22Rv1 (cell line): Measurements from ENCODE around the gene USP30.

Source experiments
- CTCF ChIP-seq: fragments of 450-650 bp; IDR thresholded peaks from 2 replicates; pipeline ENCODE4 v1.5.1; 2017; ENCODE audit warnings: mild to moderate bottlenecking
- ZFX ChIP-seq: fragments of 450-650 bp; IDR thresholded peaks from 2 replicates; pipeline ENCODE4 v1.6.1; 2017; ENCODE audit warnings: antibody characterized with exemption, borderline replicate concordance

GRCh38 chr12:109092497-109093021, 40.2 kb downstream of the USP30 start:
- no peak for TF ChIP-seq CTCF
- TF ChIP-seq ZFX = no peak
